ENCODE measurements around the gene BTN3A1.
"Not testable (repeated sequence)": the region's sequence is repeated elsewhere in the genome, so short reads cannot be mapped to it uniquely, and the experiment has no call there.

Gene BTN3A1

DNA sequence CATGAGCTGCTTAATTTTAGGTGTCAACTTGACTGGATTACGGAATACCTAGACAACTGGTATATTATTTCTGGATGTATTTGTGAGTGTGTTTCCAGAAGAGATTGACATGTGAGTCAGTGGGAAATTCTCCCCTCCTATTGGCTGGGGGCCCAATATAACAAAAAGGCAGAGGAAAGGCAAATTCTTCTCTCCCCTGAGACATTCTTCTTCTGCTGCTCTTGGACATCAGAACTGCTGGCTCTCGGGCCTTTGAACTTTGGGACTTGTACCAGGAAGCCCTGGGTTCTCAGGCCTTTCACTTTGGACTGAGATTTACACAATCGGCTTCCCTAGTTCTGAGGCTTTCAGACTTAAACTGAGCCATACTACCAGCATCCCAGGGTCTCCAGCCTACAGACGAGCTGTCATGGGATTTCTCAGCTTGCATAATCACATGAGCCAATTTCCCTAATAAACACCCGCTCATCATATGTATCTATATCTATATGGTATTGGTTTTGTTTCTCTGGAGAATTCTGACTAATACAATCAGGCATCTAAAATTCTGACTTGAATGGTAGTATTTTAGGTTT, 30.6 kb downstream of the BTN3A1 start:
- peak; percentile 91 for DNase-seq (ENCODE audit: low read depth)
- H3K4me3 ChIP-seq (ENCODE audit: low read depth, low read length): no peak overlapping the region

DNA sequence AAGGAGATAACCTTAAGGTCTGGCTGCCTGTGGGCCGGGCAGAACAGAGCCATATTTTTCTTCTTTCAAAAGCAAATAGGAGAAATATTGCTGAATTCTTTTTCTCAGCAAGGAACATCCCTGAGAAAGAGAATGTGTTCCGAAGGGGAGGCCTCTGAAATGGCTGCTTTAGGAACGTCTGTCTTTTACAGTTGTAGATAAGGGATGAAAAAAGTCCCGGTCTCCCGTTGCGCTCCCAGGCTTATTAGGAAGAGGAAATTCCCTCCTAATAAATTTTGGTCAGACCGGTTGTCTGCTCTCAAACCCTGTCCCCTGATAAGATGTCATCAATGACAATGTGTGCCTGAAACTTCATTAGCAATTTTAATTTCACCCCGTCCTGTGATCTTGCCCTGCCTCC, 31.6 kb downstream of the BTN3A1 start:
- DNase-seq (ENCODE audit: low read depth); H3K4me3 ChIP-seq (ENCODE audit: low read depth, low read length): not testable (repeated sequence)

DNA sequence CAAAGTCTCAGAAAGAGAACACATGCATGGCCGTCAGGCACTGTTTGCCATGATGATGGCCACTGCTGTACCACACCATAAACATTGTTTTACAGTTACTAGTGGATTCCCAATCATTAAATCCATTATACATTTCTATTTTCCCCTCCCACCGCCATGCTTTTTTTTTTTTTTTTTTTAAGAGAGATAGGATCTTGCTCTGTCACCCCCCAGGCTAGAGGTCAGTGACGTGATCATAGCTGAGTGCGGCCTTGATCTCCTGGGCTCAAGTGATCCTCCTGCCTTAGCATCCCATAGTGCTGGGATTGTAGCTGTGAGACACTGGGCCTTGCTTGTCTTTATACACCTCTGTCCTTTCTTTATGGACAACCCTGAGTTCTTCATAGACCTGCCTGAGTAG, 33.9 kb downstream of the BTN3A1 start:
- DNase-seq (ENCODE audit: low read depth): no peak
- H3K4me3 ChIP-seq (ENCODE audit: low read depth, low read length): no peak overlapping the region

DNA sequence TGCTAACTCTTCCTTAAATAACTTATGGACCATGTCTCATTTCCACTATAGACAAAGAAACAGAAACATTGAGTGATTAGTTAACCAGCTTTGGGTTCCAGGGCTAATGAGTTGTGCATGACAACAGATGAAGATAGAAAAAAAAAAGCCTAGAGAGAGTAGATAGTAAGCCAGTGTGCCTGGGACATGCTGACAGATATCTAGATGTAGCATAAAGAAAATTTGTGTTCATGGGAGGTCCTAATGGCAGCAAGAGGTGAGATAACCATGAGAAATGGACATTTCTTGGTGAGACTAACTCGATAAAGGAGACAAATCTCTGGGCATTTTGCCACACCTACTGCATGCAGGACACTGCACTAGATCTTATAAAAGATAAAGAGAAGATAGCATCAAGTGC, 35.5 kb downstream of the BTN3A1 start:
- DNase-seq (ENCODE audit: low read depth): no peak

DNA sequence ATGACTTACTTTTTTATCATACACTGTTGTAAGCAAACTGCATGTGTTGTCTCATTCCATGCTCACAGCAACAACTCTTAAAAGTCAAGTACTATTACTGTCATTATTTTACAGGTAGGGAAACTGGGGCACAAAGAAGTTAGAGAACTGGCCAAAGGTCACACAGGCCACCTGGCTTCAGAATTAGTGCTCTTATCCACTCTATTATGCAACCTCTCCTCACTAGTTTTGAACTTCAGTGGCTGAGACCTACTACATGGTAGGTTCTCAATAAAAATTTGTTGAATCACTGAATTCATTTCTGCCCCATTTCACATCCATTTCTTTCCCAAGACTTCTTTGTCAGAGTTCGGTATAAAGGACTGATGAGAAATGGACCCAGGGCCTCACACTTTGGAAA, 35.9 kb downstream of the BTN3A1 start:
- no peak for DNase-seq (ENCODE audit: low read depth)
- H3K4me3 ChIP-seq (ENCODE audit: low read depth, low read length): no peak overlapping the region

More for the DNA sequence above, 35.5 kb downstream of the BTN3A1 start:
- no peak overlapping the region for H3K4me3 ChIP-seq (ENCODE audit: low read depth, low read length)

DNA sequence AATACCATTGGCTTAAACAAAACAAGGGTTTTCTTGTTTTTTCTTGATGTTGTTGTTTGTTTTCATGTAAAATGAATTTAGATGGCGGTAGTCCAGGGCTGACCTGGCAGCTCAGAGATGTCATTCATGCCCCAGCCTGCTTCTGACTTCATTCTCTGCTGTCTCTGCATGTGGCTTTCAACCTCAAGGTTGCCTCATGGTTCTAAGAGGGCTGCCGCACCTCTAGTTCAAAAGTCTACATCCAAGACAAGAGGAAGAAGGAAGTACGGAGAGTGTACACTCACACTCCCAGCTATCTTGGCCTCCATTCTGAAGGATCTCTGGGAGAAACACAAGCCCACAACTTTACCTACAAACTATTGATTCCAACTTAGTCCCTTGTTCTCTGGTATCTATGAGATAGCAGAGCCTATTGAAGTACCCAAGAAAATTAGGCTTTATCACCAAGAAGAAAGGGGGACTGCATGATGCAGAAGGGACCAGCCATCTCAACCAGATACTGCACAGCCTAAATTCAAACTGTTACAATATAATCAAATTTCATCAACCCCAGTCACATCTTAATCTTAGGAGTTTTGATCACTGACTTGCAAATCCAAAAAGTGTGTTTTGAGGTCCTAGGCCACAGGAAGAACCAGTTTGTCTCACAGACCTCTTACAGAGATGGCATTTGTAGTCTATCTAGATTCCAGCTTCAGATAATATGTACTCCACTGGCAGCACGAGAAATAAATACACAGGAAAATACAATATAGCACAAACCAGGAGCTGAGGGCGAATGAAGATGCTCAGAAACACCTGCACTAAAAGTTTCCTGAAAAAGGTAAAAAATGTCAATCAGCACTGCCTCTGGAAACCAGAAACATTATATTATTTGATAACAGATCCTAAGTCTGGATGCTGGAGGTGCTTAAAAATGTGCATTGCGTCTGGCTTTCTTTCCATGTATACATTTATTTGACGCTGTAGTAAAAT, 37.4 kb downstream of the BTN3A1 start:
- peak overlapping the region; percentile 56 for H3K4me3 ChIP-seq (ENCODE audit: low read depth, low read length)
- DNase-seq (ENCODE audit: low read depth): no peak

DNA sequence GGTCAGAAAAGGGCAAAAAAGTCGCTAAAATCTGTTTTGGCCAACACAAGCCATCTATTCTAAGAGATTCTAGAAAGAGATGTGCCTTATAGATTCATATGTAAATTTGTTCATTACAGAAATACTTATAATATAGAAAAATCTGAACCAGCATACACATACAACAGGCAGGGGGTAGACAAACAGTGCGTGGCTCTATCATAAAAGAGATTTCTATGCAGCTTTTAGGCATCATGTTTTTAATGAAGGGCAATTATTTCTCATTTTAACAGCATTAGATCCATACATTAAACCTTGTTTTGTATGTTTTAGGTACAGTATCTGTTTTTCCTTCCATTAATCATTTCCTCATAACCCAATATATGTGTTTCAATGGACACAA, 38.9 kb downstream of the BTN3A1 start:
- H3K4me3 ChIP-seq (ENCODE audit: low read depth, low read length): peak overlapping the region; percentile 56
- DNase-seq (ENCODE audit: low read depth): no peak

DNA sequence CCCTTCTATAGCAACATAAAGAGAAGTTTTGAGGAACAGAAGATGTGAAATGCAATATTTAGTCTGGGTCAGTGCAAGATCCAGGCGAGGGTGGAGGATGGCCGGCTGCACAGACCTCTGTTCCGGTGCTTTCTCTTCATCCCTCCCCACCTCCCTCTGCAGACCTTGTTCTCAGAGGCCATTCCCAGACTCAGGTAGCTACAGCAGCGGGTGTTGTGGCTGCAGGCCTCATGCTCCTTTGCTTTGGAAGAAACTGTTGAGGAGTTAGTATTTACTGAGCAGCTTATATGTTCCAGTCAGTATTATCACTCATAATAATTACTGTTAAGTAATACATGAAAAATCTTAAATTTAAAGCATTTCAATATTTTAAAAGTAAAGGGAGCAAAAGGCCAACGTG, 39.9 kb downstream of the BTN3A1 start:
- DNase-seq (ENCODE audit: low read depth): no peak
- peak overlapping the region; percentile 14 for H3K4me3 ChIP-seq (ENCODE audit: low read depth, low read length)

DNA sequence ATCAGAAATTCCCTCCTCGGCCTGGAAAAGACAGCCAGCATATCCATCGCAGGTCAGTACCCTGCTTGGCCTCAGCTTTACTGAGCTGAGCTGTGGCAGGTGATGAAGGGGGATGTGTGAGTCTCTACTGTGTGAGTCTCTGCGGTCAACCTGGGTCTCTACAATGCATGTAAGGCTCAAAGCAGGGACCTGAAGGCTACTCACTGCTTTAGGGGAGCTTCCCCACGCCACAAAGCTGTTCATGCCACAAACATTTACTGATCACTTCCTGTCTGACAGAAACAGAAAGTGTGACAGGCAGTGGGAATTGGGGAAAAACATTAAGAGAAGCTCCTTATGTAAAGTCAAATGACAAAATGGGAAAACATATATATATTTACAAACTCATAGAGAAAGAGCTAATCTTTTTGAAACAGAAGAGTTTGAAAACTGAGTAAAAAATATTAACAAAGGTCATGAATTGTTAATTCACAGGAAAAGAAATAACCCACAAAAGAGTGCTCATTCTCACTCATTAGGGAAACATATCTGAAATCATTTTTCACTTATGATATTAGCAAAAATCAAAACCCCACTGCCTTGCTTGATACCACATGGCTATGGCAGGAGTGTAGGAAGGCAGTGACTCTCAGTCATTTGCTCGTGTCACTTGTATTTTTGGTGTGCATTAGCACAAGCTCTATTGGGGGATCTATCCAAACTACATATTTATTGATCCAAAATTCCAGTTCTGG, 44.0 kb downstream of the BTN3A1 start:
- no peak for DNase-seq (ENCODE audit: low read depth)
- no peak overlapping the region for H3K4me3 ChIP-seq (ENCODE audit: low read depth, low read length)

DNA sequence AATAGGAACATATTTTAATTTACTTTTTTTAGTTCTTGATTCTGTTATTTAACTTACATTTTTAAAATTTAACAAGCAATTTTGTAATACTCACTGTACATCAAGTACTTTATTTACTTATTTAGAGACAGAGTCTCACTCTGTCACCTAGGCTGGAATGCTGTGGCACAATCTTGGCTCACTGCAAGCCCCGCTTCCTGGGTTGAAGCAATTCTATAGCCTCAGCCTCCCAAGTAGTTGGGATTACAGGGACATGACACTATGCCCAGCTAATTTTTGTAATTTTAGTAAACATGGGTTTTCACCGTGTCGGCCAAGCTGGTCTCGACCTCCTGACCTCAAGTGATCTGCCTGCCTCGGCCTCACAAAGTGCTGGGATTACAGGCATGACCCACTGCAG, 45.2 kb downstream of the BTN3A1 start:
- no peak overlapping the region for H3K4me3 ChIP-seq (ENCODE audit: low read depth, low read length)
- DNase-seq (ENCODE audit: low read depth): no peak

DNA sequence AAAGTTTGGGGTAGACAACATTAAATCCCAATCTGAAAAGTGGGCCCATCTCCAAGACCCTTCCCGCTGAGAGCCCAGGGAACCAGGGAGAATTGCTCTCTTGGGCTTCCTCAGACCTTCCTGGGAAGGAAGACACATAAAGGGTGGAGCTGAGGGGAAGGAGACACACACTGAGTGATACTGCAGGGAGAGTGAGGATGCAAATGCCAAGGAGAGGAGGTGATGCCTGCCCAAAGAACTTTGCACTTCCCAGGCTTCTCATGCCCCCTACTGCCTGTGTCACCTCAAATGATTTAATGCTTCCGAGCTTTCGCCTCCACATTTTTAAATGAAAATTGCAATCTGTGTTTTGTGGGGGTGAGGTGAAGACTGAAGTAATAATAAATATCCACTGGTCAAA, 48.2 kb downstream of the BTN3A1 start:
- DNase-seq (ENCODE audit: low read depth): no peak
- H3K4me3 ChIP-seq (ENCODE audit: low read depth, low read length): no peak overlapping the region

DNA sequence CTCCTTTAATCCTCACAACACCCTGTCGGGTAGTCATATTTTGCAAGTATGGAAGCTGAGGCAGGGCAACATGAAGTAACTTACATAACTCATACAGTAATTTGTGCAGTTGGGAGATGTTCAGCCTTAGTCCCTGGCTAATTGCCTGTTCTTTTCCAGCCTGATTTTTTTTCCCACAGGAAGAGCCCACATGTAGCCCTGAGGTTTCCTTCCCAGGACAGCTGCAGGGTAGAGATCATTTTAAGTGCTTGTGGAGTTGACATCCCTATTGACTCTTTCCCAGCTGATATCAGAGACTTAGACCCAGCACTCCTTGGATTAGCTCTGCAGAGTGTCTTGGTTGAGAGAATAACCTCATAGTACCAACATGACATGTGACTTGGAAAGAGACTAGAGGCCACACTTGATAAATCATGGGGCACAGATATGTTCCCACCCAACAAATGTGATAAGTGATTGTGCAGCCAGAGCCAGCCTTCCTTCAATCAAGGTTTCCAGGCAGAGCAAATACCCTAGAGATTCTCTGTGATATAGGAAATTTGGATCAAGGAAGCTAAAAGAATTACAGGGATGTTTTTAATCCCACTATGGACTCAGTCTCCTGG, 50.7 kb downstream of the BTN3A1 start:
- H3K4me3 ChIP-seq (ENCODE audit: low read depth, low read length): no peak overlapping the region
- no peak for DNase-seq (ENCODE audit: low read depth)

DNA sequence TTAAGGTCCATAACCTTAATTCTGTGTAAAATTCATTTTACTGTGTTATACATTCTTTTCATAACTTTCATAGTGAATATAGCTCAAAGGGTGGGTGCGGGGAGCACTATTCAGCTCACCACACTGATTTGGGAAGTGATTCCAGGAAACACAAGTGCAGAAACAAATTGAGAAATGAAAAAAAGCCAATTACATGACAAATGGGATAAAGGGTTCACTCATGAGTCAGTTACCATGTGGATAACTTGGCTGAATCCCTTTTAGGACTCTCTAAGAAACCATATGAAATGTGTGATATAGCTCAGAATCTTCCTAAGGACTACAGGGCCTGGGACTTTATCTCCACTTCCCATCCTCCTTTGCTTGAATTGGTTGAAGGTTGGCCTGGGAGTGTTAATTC, 52.6 kb downstream of the BTN3A1 start:
- DNase-seq (ENCODE audit: low read depth): no peak
- no peak overlapping the region for H3K4me3 ChIP-seq (ENCODE audit: low read depth, low read length)

DNA sequence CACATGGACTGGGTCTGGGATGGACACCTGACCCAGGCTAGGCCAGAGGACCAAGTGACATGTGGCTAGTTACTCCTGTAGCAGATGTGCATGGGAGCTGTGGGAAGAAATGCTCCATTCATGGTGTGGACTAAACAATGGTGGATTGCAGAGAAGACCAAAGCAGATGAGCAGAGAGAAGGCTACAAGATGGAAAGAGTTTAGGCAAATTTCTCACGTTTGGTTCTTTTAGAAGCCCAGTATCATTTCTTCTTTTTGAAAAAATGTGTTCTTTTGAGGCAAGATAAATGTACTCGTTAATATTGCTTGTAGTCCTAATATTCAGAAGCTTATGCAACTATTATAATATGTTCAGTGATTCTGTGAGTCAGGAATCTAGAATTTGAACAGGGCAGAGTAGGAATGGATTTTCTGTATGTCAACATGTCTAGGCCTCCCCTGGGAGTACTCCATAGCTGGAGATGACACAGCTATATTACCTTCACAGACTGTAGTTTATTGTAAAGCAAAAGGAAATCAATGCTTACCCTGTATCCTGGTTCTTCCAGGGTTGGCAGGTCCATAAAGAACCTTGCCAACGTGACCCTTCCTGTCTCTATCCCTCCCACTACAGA, 53.4 kb downstream of the BTN3A1 start:
- DNase-seq (ENCODE audit: low read depth): peak; percentile 21

DNA sequence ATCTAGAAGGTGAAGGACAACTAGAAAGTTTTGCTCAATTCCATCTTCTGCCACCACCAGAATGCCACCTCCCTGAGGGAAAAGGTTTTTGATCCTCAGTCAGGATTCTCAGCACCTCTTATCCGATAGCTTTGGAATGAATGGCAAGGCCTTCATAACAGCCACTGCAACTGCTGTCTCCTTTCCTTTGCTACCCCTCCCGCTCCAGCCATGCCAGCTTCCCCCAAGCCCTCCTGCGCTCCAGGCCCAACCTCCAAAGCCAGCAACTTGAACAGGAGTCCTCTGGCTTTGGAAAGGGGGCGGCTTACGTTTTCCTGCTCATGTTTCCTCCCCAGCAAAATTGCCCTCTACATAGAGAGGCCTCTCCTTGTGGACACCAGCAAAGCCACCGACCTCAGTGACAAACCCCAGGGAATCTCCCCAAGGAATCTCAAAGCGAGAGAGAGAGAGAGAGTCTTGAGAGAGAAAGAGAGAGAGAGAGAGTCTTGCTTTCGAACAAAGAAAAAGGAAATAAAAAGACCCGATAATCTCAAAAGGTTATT, 55.3 kb downstream of the BTN3A1 start:
- DNase-seq (ENCODE audit: low read depth): no peak
- peak overlapping the region; percentile 85 for H3K4me3 ChIP-seq (ENCODE audit: low read depth, low read length)

More for the DNA sequence above, 53.4 kb downstream of the BTN3A1 start:
- H3K4me3 ChIP-seq (ENCODE audit: low read depth, low read length): no peak overlapping the region

DNA sequence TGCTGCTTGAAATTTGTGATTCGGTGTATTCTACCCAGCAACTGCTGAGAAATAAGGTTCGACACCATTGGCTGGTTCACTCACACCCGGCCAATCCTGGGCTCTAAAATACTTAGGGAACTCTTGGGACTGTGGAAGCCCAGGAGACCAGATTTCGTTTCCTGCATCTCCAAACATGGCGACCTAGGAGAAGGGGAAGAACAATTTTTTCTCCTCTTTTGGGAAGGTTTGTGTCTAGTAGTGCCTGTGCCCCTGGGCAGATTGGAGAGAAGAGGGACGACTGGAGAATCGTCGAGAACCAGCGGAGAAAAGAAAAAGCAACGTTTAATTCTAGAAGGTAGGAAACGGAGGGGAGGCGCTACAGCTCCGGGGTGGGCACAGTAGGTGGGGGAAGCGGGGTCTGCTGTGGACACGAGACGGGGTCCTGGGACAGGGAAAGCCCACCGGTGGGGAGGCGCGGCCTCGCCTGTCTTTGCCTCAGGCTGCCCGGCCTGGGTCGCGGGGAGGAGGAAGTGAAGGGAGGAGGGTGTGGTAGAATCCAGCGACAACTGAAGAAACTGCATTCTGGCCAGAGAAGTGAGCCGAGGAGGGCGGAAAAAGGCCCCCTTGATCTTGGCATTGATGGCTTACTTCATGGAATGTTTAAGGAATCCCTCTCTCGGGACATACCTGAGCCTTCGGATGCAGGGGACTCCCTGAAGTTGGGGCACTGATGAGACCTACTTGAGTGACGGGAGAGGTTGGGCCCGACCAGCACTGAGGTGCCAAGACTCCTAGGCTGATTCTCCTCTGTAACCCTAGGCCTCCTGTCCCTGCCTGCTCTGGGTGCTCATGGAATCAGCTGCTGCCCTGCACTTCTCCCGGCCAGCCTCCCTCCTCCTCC, 56.0 kb downstream of the BTN3A1 start, which contains the start of gene BTN2A1:
Gene BTN2A1, plus strand, starts transcription at position 150 of the 883 bp plus-strand sequence. Its CDS starts 682 bp downstream, at position 832.
- peak; percentile 80 for DNase-seq (ENCODE audit: low read depth)
- H3K4me3 ChIP-seq (ENCODE audit: low read depth, low read length): peak within 1 kb of the TSS; percentile 85

DNA sequence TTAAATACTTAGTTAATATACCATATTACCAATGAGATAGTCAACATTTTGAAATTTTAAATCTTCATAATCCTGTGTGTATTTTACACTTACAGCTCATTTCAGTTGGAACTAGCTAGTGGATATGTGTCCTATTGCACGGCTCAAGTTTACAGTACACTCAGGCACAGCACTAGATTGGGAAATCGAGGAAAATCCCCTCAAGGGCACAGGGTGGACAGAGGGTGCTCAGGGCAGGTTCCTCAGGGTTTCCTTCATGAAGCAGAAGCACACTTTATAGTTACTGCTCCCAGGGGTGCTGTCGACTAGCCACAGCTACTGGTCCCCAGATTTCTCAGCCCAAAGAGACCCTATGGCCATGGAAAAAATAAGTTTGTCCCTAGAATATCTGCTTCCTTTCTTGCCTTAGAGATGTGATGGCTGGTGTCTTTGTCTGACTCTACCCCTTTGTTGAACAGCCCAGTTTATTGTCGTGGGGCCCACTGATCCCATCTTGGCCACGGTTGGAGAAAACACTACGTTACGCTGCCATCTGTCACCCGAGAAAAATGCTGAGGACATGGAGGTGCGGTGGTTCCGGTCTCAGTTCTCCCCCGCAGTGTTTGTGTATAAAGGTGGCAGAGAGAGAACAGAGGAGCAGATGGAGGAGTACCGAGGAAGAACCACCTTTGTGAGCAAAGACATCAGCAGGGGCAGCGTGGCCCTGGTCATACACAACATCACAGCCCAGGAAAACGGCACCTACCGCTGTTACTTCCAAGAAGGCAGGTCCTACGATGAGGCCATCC, 57.1 kb downstream of the BTN3A1 start:
- DNase-seq (ENCODE audit: low read depth): no peak
- peak overlapping the region; percentile 85 for H3K4me3 ChIP-seq (ENCODE audit: low read depth, low read length)

Measured in skeletal muscle cell (primary cell).